ENCODE data around the gene IKZF2. TPM values are rescaled to one million over a fixed set of nuclear protein-coding genes. Genes with fewer than 3 reads are reported as not detected.

Gene IKZF2
- total RNA-seq, 1 donor from 2014 or later, result 1.7 TPM

DNA sequence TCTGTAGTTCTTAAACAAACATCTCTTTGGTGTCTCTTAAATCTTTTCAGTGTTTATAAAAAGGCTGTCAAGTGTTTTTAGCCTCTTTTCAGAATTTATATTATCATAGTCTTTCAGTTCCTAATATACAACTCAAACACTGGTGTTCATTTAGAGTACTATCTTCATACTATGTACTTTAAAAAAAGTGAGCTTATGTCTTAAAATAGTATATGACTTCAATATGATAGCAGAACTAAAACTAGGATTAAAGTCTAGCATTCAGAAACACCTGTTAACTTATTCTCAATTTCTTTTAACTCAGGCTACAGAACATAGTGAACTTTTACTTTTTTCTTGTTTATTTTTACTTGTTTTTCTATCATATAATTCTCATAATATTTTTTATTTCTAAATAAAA lies 14.7 kb upstream of the IKZF2 start:
- Mint-ChIP-seq H3K9me3 (no peaks in the 10 kb centered on the region), H3K4me1 (no peaks in the 10 kb centered on the region), H3K4me3 (no peak overlapping the region), H3K27me3 (no peaks in the 10 kb centered on the region), H3K36me3 (ENCODE audit: low read depth) (no peaks in the 10 kb centered on the region), H3K27ac (no peak overlapping the region)
- intact Hi-C loops (cut with micrococcal nuclease), result no loop called here
- DNase-seq, result no peak

DNA sequence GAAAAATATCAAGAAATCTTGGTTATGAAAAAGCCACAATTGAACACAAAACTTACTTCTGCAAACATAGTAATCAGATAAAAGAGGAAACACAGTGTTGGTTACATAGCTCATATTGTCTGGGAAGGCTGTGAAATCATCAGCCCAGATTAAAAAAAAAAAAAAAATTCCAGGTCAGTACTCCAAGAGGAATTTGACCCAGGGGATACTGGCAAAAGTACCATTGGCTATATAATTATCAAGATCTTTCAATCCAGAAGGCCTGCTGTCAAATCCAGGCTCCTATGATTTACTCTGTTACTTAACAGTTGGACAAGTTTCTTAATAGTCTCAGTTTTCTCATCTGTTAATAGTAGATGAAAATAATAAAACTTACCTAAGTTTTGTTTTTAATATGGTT lies 12.9 kb upstream of the IKZF2 start:
- intact Hi-C loops (cut with micrococcal nuclease), result no loop called here
- H3K4me3 Mint-ChIP-seq, result no peak overlapping the region
- H3K4me1 Mint-ChIP-seq, result no peaks in the 10 kb centered on the region
- DNase-seq, result no peak
- H3K9me3 Mint-ChIP-seq, result no peaks in the 10 kb centered on the region
- H3K27me3 Mint-ChIP-seq, result no peaks in the 10 kb centered on the region
- no peaks in the 10 kb centered on the region for H3K36me3 Mint-ChIP-seq (ENCODE audit: low read depth)
- no peak overlapping the region for H3K27ac Mint-ChIP-seq

DNA sequence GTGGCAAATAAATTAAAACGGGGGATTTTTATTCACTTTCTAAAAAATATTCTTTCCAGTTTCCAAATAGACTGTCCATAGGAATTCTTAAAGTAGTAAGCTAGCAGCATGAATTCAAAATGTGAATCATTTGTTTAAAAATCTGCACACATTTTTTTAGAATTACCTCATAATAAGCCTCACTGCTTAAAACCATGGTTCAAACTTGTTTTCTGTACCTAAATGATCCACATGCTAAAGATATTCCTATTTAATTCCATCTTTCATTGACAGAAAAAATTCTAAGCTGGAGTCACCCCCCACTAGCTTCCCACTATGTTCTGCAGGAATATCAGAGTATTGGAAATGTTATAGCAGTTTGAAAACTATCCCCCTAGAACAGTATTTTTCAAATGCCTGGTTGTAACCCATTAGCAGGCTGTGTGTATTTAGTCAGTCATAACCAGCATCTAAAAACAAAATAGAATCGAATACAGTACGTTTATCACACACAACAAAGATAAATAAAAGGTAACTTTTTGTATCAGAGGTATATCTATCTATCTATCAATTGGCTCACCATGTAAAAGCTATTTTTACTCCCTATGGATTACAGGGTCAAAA lies 11.2 kb upstream of the IKZF2 start:
- no peaks in the 10 kb centered on the region for H3K9me3 Mint-ChIP-seq
- H3K27ac Mint-ChIP-seq, result no peak overlapping the region
- DNase-seq, result no peak
- intact Hi-C loops (cut with micrococcal nuclease), result no loop called here
- no peaks in the 10 kb centered on the region for H3K27me3 Mint-ChIP-seq
- no peaks in the 10 kb centered on the region for H3K4me1 Mint-ChIP-seq
- H3K4me3 Mint-ChIP-seq, result no peak overlapping the region
- H3K36me3 Mint-ChIP-seq (ENCODE audit: low read depth), result no peaks in the 10 kb centered on the region

DNA sequence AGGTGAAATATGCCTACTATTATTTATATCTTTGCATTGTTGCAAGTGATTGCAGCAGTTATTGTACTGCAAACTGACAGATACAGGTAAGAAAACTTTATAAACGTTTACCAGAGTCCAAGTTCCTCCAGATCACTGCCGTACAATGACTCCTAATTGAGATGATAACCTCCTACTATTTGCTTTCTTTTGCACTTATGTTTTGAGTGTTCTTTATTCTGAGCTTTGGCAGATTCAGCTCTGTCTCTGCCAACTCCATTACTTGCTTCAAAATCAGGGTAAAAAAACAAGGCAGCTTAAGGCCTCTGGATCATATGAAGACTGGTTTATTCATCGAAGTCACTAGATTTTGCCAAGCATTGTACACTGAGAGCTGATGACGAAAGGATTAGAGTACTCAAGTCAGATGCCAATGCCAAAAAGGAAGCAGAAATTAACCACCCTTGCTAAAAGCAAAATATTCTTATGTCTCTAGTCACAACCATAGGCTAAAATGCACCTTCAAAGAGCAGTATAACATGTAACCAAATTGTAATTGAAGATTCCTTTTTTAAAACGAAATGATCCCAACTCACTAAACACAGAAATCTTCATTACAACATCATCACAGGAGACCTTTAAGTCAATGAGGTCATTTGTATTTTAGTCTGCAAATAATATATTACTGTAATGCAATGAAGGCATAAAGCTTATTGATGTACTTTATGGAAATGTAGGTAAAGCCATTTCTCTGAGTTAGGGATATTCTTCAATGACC lies 10.5 kb upstream of the IKZF2 start:
- Mint-ChIP-seq H3K9me3 (no peaks in the 10 kb centered on the region), H3K4me1 (no peaks in the 10 kb centered on the region), H3K27me3 (no peaks in the 10 kb centered on the region), H3K27ac (no peak overlapping the region), H3K36me3 (ENCODE audit: low read depth) (no peaks in the 10 kb centered on the region), H3K4me3 (no peak overlapping the region)
- intact Hi-C loops (cut with micrococcal nuclease), result no loop called here
- DNase-seq, result peak; percentile 4

DNA sequence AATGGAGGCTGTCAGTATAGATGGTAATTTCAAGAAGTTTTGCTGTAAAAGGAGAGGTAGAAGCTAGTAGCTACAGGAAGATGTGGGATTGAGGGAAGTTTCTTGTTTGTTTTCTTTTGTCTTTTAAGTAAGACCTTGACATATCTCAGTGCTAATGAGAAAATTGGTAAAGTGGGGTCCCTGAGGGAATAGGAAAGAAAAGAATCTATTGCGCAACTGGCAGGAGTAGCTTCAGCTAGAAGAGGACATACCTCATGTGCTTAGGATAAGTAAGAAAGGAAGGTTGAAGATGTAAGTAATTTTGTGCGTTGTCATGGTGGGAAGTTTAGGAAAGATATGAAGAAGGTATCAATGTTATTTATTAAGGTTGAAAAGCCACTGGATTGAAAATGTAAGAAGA lies 8.4 kb upstream of the IKZF2 start:
- H3K4me1 Mint-ChIP-seq, result no peaks in the 10 kb centered on the region
- no peak for DNase-seq
- H3K27ac Mint-ChIP-seq, result no peak overlapping the region
- H3K27me3 Mint-ChIP-seq, result peaks cover 6% of the 10 kb centered on the region
- no peaks in the 10 kb centered on the region for H3K36me3 Mint-ChIP-seq (ENCODE audit: low read depth)
- H3K4me3 Mint-ChIP-seq, result no peak overlapping the region
- intact Hi-C loops (cut with micrococcal nuclease), result no loop called here
- no peaks in the 10 kb centered on the region for H3K9me3 Mint-ChIP-seq

DNA sequence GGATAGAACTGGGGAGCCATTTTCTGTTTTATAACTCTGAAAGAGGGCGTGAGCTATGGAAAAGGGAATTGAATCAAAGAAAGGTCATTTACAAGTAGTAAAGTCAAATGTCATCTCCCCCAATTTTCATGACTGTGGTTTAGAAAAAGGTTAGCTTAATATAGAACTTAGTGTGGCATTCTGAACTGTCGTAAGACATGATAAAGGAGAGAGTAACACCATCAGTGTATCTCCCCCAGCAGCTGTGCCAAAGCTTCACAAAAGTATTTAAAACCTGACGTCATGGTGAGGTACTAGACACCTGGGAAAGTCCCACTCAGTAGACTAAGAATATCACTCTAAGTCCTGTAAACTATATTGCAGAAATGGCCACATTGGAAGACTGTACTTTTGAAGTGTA lies 5.8 kb upstream of the IKZF2 start:
- no peak for DNase-seq

DNA sequence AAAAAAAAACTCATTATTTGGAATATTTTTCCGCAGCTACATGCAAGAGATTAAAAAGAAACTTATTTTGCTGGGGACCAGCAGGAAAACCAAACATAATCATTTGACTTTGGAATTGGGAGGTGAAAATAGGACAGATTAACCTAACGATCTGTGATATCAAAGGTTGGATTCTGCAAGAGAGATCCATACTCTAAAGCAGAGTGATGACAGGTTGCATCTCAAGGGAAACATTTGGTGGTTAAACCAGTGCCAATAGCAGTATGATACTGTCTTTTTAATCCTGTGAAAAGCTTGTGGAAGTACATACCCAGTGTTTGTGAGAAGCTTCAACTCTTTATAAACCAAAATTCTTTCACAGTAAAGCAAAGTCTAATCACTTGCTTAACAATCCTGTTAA lies 5.3 kb upstream of the IKZF2 start:
- DNase-seq, result no peak
- H3K9me3 Mint-ChIP-seq, result no peaks in the 10 kb centered on the region

More for the DNA sequence above, 5.8 kb upstream of the IKZF2 start:
- Mint-ChIP-seq H3K36me3 (ENCODE audit: low read depth) (no peaks in the 10 kb centered on the region), H3K4me3 (no peak overlapping the region), H3K27me3 (peaks cover 22% of the 10 kb centered on the region), H3K4me1 (peaks cover 4% of the 10 kb centered on the region), H3K27ac (no peak overlapping the region), H3K9me3 (no peaks in the 10 kb centered on the region)
- intact Hi-C loops (cut with micrococcal nuclease), result no loop called here

DNA sequence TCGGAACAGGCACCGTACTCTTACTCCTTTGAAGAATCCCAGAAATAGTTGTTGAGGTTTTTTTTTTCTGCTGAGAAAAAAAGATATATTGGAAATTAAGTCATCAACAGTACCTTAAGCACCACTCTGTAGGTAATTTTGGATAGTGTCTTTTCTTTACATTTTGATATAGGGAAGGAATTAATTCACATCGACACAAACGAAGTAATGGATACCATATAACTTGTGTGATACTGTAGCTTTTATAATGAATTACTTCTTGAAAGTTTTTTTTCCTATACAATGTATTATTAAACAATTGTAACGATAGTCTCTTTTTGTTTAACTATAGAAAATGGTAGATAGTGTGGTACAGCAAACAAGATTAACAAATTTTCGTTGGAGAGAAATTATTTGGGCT lies 1.5 kb upstream of the IKZF2 start:
- intact Hi-C loops (cut with micrococcal nuclease), result loop anchor here (1.0 to 5.0 kb wide), 6 partner anchors 129 to 614 kb away; partner anchors contain the start of genes ERBB4 and SPAG16
- peaks cover 28% of the 10 kb centered on the region for H3K4me1 Mint-ChIP-seq
- H3K4me3 Mint-ChIP-seq, result peak overlapping the region; percentile 88
- no peaks in the 10 kb centered on the region for H3K36me3 Mint-ChIP-seq (ENCODE audit: low read depth)
- DNase-seq, result no peak
- H3K27me3 Mint-ChIP-seq, result peaks cover 54% of the 10 kb centered on the region
- H3K27ac Mint-ChIP-seq, result no peak overlapping the region
- no peaks in the 10 kb centered on the region for H3K9me3 Mint-ChIP-seq

More for the DNA sequence above, 5.3 kb upstream of the IKZF2 start:
- Mint-ChIP-seq H3K4me1 (peaks cover 4% of the 10 kb centered on the region), H3K27ac (no peak overlapping the region), H3K4me3 (no peak overlapping the region), H3K27me3 (peaks cover 23% of the 10 kb centered on the region), H3K36me3 (ENCODE audit: low read depth) (no peaks in the 10 kb centered on the region)
- intact Hi-C loops (cut with micrococcal nuclease), result no loop called here

DNA sequence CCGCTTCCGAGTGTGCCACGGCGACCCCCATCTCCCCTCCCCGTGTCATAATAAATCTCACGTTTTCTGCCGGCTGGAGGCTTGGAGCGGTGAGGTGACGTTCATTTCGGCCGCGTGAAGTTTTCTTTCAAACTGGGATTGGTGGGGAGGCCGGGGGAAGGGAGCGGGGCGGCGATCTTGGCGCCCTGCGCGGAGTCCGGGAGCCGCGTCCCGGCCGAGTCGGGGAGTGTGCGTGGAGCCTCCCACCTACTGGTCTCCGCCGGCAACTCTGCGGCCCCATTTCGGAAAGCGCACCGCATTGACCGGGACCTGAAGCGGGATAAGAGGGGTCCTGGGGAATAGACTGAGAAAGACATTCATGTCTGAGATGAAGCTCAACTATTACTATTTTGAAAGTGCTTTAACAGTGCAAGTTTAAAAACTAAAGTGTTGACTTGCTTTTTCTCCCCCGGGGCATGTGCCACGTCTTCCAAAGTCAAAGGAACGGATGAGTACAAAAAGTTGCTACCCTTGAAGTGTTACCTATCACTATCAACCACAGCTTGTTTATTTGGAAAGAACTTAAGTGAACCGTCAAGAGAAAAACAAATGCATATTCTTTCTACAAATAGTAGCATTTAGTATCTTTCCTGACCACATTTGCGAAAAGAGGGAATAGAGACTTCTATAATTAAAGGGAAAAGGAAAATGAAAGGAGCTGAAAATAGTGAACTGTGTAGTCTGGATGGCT lies 818 bp upstream of the IKZF2 start:
- intact Hi-C loops (cut with micrococcal nuclease), result loop anchor here (2.0 to 5.0 kb wide), 3 partner anchors 130 to 613 kb away; partner anchors contain the start of genes ERBB4 and SPAG16
- Mint-ChIP-seq H3K4me1 (peaks cover 28% of the 10 kb centered on the region), H3K4me3 (peak overlapping the region; percentile 88), H3K27me3 (peaks cover 58% of the 10 kb centered on the region), H3K36me3 (ENCODE audit: low read depth) (no peaks in the 10 kb centered on the region), H3K27ac (no peak overlapping the region), H3K9me3 (no peaks in the 10 kb centered on the region)
- peak; percentile 71 for DNase-seq

DNA sequence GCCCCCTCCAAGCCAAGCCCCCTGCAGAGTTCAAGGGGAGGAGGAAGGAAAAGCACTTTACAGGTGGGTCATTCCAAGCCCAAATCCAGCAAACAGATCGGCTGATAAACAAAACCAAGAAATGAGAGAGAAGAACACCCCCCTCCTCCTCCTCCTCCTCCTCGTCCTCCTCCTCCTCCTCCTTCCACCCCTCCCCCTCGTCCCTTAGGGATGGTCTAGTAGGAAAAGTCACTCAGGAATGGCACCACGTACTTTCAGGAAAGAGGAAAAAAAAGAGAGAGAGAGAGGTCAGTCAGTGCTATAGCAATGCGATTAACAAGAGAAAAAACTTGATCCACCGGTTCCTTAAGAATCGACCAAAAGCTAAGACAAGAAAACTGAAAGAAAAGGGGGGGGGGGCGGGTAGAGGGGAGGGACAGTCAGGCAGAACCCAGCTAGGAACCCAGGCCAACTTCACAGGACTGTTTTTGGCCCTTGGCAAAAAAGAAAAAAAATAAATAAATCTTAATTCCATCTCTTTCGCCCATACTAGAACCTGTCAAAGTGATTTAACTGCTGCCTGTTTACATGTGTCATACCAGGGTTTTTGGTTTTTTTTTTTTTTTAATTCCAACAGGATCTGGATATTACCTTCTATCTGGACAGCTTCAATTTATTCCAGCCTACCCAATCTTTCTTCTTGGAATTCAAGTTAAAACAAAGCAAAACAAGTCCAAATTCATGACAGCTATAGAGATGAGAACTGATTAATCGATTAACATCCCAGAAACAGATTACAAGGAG lies 906 bp downstream of the IKZF2 start:
- no peak for DNase-seq
- Mint-ChIP-seq H3K27me3 (peaks cover 55% of the 10 kb centered on the region), H3K4me1 (peaks cover 28% of the 10 kb centered on the region), H3K4me3 (peak overlapping the region; percentile 88), H3K9me3 (no peaks in the 10 kb centered on the region), H3K36me3 (ENCODE audit: low read depth) (no peaks in the 10 kb centered on the region), H3K27ac (peak overlapping the region; percentile 31)
- intact Hi-C loops (cut with micrococcal nuclease), result loop anchor here (1.0 to 5.0 kb wide), 3 partner anchors 31 to 132 kb away; partner anchors contain the start of gene SPAG16

DNA sequence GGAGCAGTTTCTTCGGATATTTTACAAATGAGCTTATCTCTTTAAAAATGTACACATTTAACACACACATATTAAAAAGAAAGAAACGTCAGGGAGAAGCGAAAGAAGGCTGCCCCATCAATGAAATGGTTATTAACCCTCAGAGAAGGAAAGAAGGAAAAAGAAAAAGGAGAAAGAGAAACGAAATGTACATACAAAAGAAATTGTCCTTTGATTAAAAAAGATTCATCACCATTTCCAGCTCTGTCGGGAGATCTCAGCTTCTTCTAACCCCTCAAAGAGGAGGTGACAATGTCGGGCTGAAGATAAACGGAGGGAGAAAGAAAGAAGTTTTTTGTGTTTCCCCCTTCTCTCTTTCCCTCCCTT lies 1.5 kb downstream of the IKZF2 start:
- Mint-ChIP-seq H3K4me1 (peaks cover 28% of the 10 kb centered on the region), H3K9me3 (no peaks in the 10 kb centered on the region), H3K27me3 (peaks cover 60% of the 10 kb centered on the region), H3K27ac (no peak overlapping the region), H3K4me3 (peak overlapping the region; percentile 88), H3K36me3 (ENCODE audit: low read depth) (no peaks in the 10 kb centered on the region)
- intact Hi-C loops (cut with micrococcal nuclease), result loop anchor here (2.0 to 5.0 kb wide), 2 partner anchors 127 to 132 kb away; partner anchors contain the start of gene SPAG16
- DNase-seq, result no peak

DNA sequence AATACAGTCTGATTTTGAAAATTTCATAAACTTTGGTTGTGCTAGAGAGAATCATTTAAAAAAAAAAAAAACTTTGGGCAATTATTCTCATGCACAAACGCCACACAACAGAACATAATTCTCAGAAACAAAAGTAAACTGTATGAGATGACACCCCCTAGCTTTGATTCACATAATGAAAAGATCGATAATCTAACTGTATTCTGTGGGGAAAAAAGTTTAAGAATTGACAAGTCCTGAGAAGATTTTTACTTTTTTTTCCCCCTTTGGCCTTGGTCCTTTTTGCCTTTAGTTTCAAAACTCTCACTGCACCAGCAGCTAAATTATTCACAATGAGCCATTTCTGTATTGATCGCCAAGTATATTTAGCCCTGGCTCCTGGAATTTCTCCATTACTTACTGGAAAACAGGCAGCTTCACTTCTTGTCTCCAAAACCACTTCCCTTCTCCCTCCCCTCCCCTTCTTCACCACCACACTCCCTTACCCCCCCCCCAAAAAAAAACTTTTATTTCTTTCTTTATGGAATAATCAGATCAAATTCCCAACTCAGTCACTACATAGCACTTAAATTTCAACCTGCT lies 2.0 kb downstream of the IKZF2 start:
- peaks cover 28% of the 10 kb centered on the region for H3K4me1 Mint-ChIP-seq
- no peak overlapping the region for H3K27ac Mint-ChIP-seq
- no peaks in the 10 kb centered on the region for H3K36me3 Mint-ChIP-seq (ENCODE audit: low read depth)
- no peaks in the 10 kb centered on the region for H3K9me3 Mint-ChIP-seq
- peaks cover 64% of the 10 kb centered on the region for H3K27me3 Mint-ChIP-seq
- peak overlapping the region; percentile 88 for H3K4me3 Mint-ChIP-seq
- no peak for DNase-seq
- intact Hi-C loops (cut with micrococcal nuclease), result no loop called here

DNA sequence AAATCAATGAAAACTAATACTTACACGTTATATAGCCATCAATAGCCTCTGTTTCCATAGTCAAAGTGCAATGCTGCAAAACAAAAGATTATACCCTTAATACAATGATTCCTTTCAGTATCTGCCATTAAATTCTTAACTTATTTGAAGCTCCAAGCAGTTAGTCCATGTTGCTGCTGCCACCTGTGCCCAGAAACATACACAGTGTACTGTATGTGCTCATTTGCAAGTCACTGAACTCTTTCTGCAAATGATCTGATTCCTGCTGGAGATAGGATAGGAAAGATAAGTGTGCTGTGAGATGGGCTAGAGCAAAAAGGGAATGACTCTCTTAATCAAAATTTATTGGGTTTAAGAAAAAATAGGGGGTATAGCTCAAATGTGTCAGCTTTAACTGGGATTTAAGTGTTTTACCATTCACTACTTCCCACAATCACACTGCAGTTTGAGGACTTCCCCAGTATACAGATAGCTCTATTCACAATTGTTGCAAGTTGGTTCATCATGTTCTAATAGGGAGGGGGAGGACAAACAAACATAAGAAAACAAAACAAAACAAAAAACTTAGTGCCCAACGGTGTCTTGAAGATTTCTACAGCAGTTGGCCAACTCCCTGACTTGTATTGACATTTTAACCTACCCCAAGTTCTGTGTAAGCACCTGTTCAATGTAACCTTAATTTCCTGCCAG lies 2.7 kb downstream of the IKZF2 start:
- H3K4me1 Mint-ChIP-seq, result peaks cover 28% of the 10 kb centered on the region
- peaks cover 61% of the 10 kb centered on the region for H3K27me3 Mint-ChIP-seq
- H3K9me3 Mint-ChIP-seq, result no peaks in the 10 kb centered on the region
- H3K36me3 Mint-ChIP-seq (ENCODE audit: low read depth), result no peaks in the 10 kb centered on the region
- peak overlapping the region; percentile 88 for H3K4me3 Mint-ChIP-seq
- DNase-seq, result no peak
- H3K27ac Mint-ChIP-seq, result no peak overlapping the region
- intact Hi-C loops (cut with micrococcal nuclease), result no loop called here

Data from activated CD4-positive, alpha-beta T cell treated with anti-CD3 and anti-CD28 coated beads, Interleukin-2, amount 10 ng/mL, durations not matched to agents 24 days and 14 days (primary cell).